DMS153 treated with DMSO at 0.1 percent for 48 hours (cell line): ENCODE measurements around the gene SERPINA1.

Experiments
- DNase-seq: peaks from one replicate; lab custom pipeline; 2025; ENCODE audit not compliant: unreplicated experiment; lab: John Stamatoyannopoulos, UW

Gene SERPINA1

GRCh38 chr14:94398182-94398479, 9.7 kb upstream of the SERPINA1 start:
- no peak for DNase-seq

GRCh38 chr14:94397289-94398181, 9.1 kb upstream of the SERPINA1 start:
- no peak for DNase-seq

GRCh38 chr14:94396628-94397225, 8.3 kb upstream of the SERPINA1 start:
- no peak for DNase-seq

GRCh38 chr14:94395888-94396574, 7.6 kb upstream of the SERPINA1 start:
- DNase-seq = no peak

GRCh38 chr14:94395282-94395887, 7.0 kb upstream of the SERPINA1 start:
- no peak for DNase-seq

- no peak for DNase-seq
Measured at GRCh38 chr14:94394581-94395207, 6.3 kb upstream of the SERPINA1 start.

- no peak for DNase-seq
Measured at GRCh38 chr14:94394025-94394493, 5.7 kb upstream of the SERPINA1 start.

DNA sequence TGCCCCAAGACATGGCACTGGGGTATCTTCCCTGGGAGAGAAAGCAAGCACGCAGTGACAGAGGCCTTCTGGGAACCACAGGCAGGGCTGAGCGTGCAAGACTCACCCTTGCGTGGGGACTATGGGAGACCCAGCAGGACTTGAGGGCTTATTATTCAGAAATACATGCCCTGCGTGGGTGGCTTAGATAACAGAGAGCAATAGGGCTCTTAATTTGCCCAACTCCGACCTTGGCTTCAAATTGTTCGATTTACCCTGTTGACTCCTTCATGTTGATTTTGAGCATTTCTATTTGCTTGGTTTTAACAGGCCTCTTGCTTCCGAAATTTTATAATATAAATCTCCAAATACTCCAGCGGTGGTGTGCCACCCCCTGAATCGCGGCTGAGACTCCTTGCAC, 5.1 kb upstream of the SERPINA1 start:
- no peak for DNase-seq

GRCh38 chr14:94392510-94392935, 4.1 kb upstream of the SERPINA1 start:
- no peak for DNase-seq

DNA sequence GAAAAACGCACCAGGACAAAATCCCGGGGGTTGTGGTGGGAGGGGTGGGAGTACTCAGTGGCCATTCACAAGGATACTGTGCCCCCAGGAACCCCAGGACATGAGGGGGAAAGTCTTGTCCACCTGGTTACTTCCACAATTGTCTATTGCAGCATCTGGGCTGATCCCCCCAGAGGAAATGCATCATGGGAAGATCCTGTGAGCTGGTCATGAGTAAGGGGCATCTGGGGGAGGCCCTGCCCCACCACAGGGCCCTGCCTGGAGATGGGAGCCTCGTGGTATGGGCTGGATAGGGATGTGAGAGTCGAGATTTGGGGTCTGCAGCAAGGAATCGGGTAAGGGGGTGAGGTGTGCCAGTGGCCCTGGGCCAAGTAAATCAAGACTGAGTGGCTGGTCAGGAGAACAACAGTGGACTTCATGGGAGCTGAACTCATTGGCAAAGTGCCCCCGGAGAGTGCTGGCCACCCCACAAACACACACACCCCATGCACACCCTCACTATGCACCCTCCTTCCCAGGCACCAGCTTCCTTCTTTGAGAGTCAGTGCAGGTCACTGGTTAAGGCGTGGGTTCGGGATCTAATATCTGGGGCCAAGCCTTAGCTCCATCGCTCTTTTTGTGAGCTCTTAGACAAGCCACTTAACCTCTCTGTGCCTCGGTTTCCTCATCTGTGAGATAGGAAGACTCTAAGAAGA, 3.0 kb upstream of the SERPINA1 start:
- no peak for DNase-seq

GRCh38 chr14:94390372-94391086, 2.1 kb upstream of the SERPINA1 start:
- DNase-seq = no peak

DNA sequence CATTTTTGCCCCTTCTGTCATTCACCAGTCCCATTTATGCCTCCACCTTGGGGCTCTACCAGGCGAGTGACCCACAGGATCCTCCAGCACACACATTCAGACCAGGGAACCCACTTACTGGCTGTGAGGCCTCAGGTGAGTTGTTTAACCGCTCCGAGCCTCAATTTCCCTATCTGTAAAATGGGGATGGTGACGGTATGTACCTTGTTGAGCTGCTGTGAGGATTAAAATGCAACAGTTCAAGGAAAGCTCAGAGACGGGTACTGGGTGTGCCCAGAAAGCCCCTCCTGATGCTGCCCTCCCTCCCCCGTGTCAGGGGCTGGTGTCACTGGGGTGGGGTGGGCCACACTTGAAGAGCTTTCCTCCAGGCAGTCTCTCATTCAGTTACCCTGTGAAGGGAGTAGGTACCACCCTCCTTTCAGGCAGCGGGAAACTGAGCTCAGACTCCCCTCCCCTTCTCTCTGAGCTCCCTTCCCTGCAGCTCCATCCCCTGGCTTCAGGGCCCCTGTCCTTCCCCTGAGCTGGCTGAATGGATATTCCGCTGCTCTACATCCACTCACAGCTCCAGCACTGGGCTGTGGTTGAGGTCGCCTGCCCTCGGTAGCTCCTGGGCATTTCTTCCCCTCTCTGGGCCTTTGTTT, 1.4 kb upstream of the SERPINA1 start:
- DNase-seq = no peak

DNA sequence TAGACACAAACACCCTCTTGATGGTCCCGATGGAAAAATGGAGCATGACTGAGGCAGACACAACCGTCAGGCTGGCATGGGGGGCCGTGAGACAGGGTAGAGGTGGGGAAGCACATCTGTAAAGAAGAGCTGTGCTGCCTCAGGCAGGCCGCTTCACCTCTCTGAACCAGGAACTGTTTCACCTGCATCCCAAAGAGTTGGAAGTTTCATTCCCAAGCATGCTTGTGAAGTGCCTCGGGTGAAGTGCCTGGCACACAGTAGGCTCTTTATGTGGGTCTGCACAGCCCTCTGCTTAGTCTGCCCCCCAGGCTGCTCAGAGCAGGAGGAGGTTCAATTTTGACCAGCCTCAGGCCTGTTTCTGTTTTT, 685 bp upstream of the SERPINA1 start:
- no peak for DNase-seq

DNA sequence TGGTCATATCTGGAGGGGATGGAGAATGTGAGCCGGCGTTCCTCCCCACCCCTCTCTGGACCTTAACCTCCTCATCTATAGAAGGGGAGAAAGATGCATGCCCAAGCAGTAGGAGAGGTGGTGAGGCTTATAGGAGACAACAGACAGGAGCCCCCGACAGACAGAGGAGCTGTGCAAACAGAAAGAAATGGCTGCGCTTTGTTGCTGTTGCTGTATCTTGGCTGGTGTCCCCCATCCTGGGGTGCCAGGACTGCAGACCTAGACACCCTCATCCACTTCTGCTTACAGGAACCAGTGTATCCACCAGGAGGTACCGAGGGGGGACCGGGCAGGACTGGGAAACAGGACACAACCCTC, 397 bp downstream of the SERPINA1 start:
- DNase-seq = no peak

DNA sequence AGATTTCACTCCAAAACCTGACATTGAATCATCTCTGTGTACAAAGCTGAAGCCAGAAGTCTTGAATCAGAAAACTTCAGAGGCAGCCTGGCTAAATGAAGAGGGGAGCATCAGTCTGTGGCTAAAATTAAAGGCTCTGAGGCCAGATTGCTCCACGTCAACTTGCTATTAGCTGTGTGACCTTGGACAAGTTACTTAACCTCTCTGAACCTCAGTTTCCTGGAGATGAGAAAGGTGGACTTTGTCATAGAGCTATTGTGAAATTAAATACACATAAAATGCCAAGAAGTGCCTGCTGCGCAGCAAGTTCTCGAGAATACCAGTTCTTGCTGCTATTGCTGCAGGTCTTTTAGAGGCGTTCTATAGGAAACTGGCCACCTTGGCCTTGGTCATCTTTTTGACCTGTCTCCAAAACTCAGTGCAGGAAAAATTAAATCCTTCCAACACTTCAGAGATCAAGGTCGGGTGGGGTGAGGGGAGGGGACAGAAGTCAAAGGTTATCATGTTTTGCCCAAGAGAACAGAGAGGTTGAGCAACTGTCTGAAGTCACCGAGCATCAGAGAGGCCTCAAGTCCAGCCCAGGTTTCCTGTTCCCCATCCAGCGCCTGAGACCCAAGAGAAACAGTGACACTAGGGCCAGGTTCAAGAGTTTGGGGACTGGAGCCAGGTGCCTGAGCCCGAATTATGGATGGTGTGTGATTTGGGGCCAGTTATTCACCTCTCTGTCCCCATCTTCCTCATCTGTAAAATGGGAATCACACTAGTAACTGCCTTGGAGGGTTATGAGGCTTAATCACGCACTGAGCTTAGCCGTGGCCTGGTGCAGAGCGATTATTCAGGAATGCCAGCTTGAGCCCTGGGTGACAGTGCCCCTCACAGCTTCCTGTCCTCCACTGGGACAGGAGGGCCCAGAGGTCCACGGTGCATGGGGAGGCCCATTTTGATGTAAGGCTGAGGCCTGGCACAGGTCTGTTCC, 1.1 kb downstream of the SERPINA1 start:
- no peak for DNase-seq

GRCh38 chr14:94386085-94387031, 2.0 kb downstream of the SERPINA1 start:
- DNase-seq = peak; percentile 7

GRCh38 chr14:94385553-94386057, 2.8 kb downstream of the SERPINA1 start:
- no peak for DNase-seq
